Fibroblast of lung (primary cell): Measurements from ENCODE around the gene ELP4. TPM values are rescaled to one million over a fixed set of nuclear protein-coding genes. Genes with fewer than 3 reads are reported as not detected.

Experiments
- DNase-seq, 2 donors: peaks; one replicate each; pipeline versions ENCODE4 v3.0.0 to v3.0.0-alpha.2; 2010; ENCODE audit warnings: low read depth in 2 of 2
- H2AFZ ChIP-seq: 2 replicates; pipeline ENCODE4 v1.5.1; 2012; ENCODE audit warnings: low read length, control low read depth, inconsistent platforms
- H3K27ac ChIP-seq: 2 replicates; pipeline ENCODE4 v1.5.1; 2011; ENCODE audit warnings: low read length, control low read depth; ENCODE audit not compliant: insufficient read depth
- H3K27me3 ChIP-seq: 2 replicates; pipeline ENCODE4 v1.5.1; 2011; ENCODE audit warnings: mild to moderate bottlenecking, low read length; ENCODE audit not compliant: control insufficient read depth, insufficient read depth
- H3K36me3 ChIP-seq: 2 replicates; pipeline ENCODE4 v1.5.1; 2011; ENCODE audit warnings: low read length; ENCODE audit not compliant: control insufficient read depth, insufficient read depth
- H3K4me1 ChIP-seq: 2 replicates; pipeline ENCODE4 v1.5.1; 2011; ENCODE audit warnings: low read length; ENCODE audit not compliant: control insufficient read depth, insufficient read depth; ENCODE audit errors: extremely low read depth
- H3K4me2 ChIP-seq: 2 replicates; pipeline ENCODE4 v1.5.1; 2011; ENCODE audit warnings: low read length, control low read depth; ENCODE audit not compliant: insufficient read depth; ENCODE audit errors: extremely low read depth
- H3K4me3 ChIP-seq, 4 experiments: fragments of 200-600 bp in 1 of 4; sonication (generic) in 1 of 4; replicated peaks in 1 of 4; 2 replicates each; pipeline ENCODE4 v1.5.1; 2011 to 2016; ENCODE audit warnings: low read length in 4 of 4, low read depth in 3 of 4, mild to moderate bottlenecking in 3 of 4, control low read depth in 2 of 4, inconsistent platforms in 1 of 4, mixed read lengths in 1 of 4; ENCODE audit not compliant: insufficient read depth in 1 of 4; ENCODE audit errors: control extremely low read depth in 1 of 4
- H3K79me2 ChIP-seq: 2 replicates; pipeline ENCODE4 v1.5.1; 2012; ENCODE audit warnings: mild to moderate bottlenecking, low read length, inconsistent platforms; ENCODE audit not compliant: control insufficient read depth, insufficient read depth
- H3K9ac ChIP-seq: 2 replicates; pipeline ENCODE4 v1.5.1; 2011; ENCODE audit warnings: mild to moderate bottlenecking, low read length, control low read depth; ENCODE audit not compliant: insufficient read depth
- H3K9me3 ChIP-seq: 2 replicates; pipeline ENCODE4 v1.5.1; 2012; ENCODE audit warnings: low read depth, low read length; ENCODE audit not compliant: control insufficient read depth, insufficient read depth
- H4K20me1 ChIP-seq: 2 replicates; pipeline ENCODE4 v1.5.1; 2011; ENCODE audit warnings: low read length; ENCODE audit not compliant: control insufficient read depth, insufficient read depth; ENCODE audit errors: extremely low read depth
- EZH2 ChIP-seq: IDR thresholded peaks from 2 replicates; pipeline ENCODE4 v1.5.1; 2012; ENCODE audit warnings: low read length, control low read depth, mild to moderate bottlenecking; ENCODE audit errors: missing control alignments
- polyA plus RNA-seq, 2 donors: library from polyadenylated mRNA; depleted of rRNA in 1 of 2; stranded (reverse) in 1 of 2; unstranded in 1 of 2; fragments of >200 nt; gene quantifications; 2 replicates each; pipeline ENCODE4 v1.2.1, GENCODE V29; 2011 to 2012; ENCODE audit warnings: missing spikeins in 1 of 2
- total RNA-seq: library from RNA; depleted of rRNA; stranded (reverse); fragments of >200 nt; gene quantifications from 2 replicates; pipeline ENCODE4 v1.2.1, GENCODE V29; 2014
- TF ChIP-seq, protein P1 (sequence below), 2 donors: IDR thresholded peaks in 1 of 2; conservative IDR thresholded peaks in 1 of 2; 1 replicate in 1 of 2; 2 replicates in 1 of 2; pipeline ENCODE4 v1.5.1; 2011 to 2012; ENCODE audit warnings: low read length in 2 of 2, control low read depth in 1 of 2, inconsistent platforms in 1 of 2, low read depth in 1 of 2, mild to moderate bottlenecking in 1 of 2

ELP4 gene
- total and polyA plus RNA-seq, 2 donors (not counting 1 experiment from before 2014, with no cell fraction given), result 11.7 to 13.1 TPM

DNA sequence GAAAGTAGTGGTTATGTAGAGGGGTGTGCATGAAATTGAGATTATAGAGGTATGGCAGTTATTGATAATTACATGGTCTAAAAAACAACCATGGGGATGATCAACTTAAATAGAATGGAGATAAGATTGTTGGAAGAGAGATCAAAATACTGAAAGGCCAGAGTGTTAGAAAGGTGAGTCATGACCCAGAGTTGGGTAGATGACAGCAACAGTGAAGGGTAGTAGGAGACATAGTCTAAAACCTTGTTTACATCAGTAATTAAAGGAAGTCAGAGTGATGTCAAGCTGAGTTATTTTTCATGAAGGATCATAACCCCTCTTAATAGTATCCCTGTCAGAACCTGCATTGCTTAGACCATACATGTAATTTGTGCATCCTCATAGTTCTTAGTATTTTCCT is 110.9 kb downstream of the ELP4 start:
- Histone ChIP-seq H2AFZ (no peak overlapping the region), H3K4me3 (no peak overlapping the region), H3K4me2 (no peak overlapping the region), H3K9me3 (no peaks in the 10 kb centered on the region), H3K36me3 (no peaks in the 10 kb centered on the region), H3K4me1 (no peaks in the 10 kb centered on the region), H3K27ac (no peak overlapping the region), H4K20me1 (no peaks in the 10 kb centered on the region), H3K79me2 (no peaks in the 10 kb centered on the region), H3K27me3 (no peaks in the 10 kb centered on the region), H3K9ac (no peak overlapping the region)
- TF ChIP-seq, protein P1, sequence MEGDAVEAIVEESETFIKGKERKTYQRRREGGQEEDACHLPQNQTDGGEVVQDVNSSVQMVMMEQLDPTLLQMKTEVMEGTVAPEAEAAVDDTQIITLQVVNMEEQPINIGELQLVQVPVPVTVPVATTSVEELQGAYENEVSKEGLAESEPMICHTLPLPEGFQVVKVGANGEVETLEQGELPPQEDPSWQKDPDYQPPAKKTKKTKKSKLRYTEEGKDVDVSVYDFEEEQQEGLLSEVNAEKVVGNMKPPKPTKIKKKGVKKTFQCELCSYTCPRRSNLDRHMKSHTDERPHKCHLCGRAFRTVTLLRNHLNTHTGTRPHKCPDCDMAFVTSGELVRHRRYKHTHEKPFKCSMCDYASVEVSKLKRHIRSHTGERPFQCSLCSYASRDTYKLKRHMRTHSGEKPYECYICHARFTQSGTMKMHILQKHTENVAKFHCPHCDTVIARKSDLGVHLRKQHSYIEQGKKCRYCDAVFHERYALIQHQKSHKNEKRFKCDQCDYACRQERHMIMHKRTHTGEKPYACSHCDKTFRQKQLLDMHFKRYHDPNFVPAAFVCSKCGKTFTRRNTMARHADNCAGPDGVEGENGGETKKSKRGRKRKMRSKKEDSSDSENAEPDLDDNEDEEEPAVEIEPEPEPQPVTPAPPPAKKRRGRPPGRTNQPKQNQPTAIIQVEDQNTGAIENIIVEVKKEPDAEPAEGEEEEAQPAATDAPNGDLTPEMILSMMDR (conservative IDR thresholded peaks at IDR 0.05 in 1 of 2, IDR thresholded peaks at IDR 0.05 in 1 of 2; ENCODE audit: low read depth in 1 of 2, low read length in 2 of 2), result no peak
- no peak for TF ChIP-seq EZH2
- no peak for DNase-seq

DNA sequence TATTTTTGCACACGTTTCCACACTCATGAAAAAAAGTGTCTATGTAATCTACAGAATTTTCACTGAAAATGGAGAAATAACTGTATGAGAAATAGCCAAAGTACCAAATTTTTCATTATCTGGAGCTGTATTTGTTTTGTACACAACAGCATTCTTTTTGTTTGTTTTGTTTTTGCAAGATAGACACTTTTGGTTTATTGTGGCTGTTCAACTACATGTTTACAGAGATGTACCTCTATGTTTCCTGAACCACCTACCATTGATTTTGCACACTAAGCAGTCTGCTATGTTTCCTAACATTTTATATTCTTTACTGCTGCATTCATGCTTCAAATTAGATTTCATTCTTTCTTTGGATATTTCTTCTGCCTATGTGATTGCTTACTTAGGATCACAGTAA is 116.3 kb downstream of the ELP4 start:
- no peak overlapping the region for H3K27ac ChIP-seq
- no peak overlapping the region for H3K4me3 ChIP-seq
- no peaks in the 10 kb centered on the region for H3K9me3 ChIP-seq
- DNase-seq, result no peak
- H3K27me3 ChIP-seq, result no peaks in the 10 kb centered on the region
- H3K4me1 ChIP-seq, result no peaks in the 10 kb centered on the region
- no peak for TF ChIP-seq EZH2
- TF ChIP-seq, protein P1 (conservative IDR thresholded peaks at IDR 0.05 in 1 of 2, IDR thresholded peaks at IDR 0.05 in 1 of 2; ENCODE audit: low read depth in 1 of 2, low read length in 2 of 2), result no peak
- H2AFZ ChIP-seq, result no peak overlapping the region
- no peak overlapping the region for H3K4me2 ChIP-seq
- H3K9ac ChIP-seq, result no peak overlapping the region
- no peaks in the 10 kb centered on the region for H3K36me3 ChIP-seq
- H3K79me2 ChIP-seq, result no peaks in the 10 kb centered on the region
- no peaks in the 10 kb centered on the region for H4K20me1 ChIP-seq

GRCh38 chr11:31628111-31628510 is 118.5 kb downstream of the ELP4 start:
- Histone ChIP-seq H3K27ac (no peak overlapping the region), H3K4me1 (no peaks in the 10 kb centered on the region), H3K9me3 (no peaks in the 10 kb centered on the region), H2AFZ (no peak overlapping the region), H3K79me2 (no peaks in the 10 kb centered on the region), H3K4me2 (no peak overlapping the region), H3K9ac (no peak overlapping the region), H4K20me1 (no peaks in the 10 kb centered on the region), H3K27me3 (no peaks in the 10 kb centered on the region), H3K4me3 (no peak overlapping the region), H3K36me3 (no peaks in the 10 kb centered on the region)
- no peak for DNase-seq
- no peak for TF ChIP-seq EZH2
